Activated T-cell treated with anti-CD3 and anti-CD28 coated beads for 48 hours (primary cell): Measurements from ENCODE around the gene B3GALNT1.

Experiments
- DNase-seq: peaks from one replicate; pipeline ENCODE4 v3.0.0-alpha.2; 2020; ENCODE audit warnings: low read depth

Gene B3GALNT1

DNA sequence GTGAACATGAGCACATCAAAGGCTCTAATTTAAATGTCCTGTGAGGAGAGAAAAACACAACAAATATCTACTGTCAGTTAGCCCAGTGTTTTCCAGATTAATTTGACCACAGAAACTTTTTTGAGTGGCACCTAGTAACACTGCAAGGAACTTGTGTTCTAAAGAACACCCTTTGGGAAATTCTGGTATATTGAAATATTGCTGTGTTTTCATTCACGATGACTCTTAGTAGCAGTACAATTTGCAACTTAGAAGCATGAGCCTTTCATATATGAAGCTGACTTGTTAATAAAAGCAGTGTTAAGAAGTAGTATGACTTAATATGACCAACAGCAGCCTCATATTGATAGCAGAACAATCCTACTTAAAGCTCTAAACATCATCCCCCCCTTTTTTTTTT, 32.0 kb downstream of the B3GALNT1 start:
- DNase-seq: no peak

DNA sequence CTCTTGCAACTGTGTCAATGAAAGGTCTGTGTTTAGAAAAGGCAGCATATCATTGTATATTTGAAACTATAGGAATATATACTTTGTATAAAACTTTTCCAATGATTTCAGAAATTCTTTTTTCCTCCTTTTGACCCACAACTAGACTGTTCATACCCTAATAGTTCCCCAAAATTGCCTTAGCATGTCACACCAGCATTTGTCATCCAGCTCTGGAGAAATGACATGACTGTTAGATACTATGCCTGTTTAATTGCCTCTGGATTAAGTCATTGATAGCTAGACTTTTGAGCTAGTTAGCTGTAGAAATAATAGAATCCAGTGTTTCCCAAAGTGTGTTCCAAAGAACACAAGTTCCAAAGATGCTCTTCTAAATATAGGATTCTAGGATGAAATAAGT, 32.4 kb downstream of the B3GALNT1 start:
- DNase-seq: no peak

DNA sequence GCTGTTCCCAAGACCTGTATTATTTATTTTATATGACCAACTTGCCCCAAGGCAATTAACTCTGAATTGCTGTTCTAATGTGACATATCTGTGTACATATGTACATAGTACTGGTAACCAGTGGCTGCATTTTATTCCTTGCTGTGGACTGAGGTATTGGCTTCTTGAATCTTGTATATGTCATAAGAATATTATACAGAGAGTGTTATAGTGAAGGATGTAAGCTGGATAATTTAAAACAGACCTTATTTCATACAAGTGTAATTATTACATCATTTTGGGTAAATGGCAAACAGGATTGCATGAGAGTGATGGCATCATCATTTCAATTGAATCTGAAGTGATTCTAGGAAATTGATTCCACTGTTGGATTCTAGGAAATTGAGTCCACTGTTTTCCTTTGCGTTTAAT, 32.9 kb downstream of the B3GALNT1 start:
- DNase-seq: no peak

DNA sequence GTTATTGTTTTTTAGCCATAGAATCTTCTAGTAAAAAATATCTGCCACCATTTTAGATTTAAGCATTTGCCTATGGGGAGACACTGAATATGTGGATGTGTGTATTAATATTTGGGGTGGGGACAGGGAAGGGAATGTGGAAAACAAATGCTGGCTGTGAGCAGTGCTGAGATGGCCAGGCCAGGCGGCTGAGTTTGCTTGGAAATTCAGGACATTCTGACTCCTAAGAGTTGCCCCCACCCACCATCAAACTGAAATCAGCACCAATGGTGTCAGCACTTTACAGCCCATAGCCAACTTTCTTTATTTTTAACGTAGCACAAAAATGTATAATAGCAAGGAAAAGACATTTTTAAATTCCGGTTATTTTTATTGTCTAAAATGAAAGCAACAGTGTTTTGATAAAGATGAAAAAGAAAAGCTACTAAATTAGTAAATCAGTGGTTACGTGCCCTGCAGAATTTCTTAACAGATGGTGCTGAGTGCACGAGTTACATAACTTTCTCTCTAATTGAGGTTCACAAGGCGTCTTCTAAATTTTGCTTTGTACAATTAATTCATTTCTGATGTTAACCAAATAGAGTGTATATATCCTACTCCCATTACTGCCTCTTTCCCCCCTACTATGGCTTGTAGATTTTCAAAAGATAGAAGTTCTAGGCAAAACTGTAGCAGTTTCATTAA, 34.0 kb downstream of the B3GALNT1 start:
- DNase-seq: no peak

DNA sequence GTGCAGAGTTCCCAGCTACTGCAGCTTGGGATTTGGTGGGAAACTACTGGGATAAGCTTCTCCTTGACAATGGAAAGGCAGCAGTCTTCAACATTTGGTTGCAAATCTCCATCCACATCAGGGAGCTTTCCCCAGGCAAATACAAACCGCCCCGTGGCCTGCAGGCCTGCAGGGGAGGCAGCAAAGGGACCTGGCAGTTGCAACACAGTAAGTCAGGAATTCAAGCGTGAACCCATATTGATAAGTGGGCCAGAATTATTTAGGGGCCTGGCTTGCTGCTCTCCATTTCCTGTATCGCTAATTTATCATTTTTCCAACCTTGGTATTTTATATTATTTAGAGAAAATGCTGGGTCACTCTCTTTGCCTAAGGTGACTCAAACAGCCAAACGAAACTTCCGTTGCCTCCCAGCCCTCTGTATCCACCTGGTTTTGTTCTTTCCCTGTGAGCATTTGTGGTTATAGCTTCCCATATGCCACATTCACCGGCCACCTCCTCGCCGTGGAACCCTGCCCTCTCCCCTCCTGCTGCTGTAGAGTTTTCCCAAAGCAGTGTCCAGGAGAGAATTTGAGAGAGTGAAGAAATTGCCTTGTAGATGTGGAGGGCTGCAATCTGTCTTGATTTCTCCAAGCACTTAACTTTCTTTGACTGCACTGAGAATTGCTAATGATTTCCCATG, 34.8 kb downstream of the B3GALNT1 start:
- DNase-seq: no peak

DNA sequence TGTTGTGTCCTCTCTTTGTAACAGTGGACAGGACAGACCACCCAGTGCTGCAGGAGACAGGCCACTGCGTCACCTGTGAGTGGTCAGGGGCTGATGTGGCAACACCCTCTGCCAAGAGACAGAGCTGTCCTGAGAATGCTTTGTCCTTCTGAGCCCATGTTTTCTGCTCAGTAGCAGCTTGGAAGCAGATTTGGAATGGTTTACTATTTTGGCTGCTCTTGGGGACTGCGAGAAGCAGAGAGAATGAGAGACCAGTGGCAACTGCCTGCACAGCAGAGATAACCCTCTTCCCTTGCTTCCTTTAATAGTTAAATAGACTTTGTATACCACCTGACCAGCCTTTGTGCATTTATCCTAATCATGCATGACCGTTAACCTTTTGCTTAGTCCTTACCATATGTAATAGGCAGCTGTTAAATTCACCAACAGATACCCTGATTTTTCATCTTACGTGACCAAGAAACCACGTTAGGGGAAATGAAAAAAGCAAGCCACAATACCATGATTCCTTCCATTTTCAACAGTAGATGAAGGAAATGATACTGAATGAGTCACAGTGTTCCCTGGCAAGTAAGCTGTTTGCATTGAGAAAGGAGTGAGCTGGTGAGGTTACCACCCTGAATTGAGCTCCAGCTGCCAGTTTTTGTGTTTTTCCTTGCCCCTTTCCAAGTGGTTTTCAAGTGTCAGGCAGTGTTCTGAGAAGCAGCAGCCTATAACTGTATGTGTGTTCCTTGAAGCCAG, 35.5 kb downstream of the B3GALNT1 start:
- no peak for DNase-seq

DNA sequence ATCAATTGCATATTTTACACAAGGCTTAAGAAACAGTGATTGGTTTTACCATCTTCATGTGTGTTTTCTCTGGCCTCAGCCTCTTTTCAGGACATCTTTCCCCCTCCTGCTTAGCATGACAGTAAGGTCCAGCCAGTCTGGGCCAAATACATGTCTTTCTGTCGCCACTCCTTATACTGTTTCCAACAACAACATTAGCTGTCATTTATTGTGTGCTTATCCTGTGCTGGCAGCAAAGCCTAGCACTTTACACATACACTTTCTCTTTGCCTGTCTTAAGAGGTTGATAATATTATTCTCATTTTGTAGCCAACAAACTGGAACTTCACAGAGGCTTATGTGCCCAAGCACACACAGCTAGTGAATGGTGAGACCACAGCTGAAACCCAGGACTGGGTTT, 37.8 kb downstream of the B3GALNT1 start:
- DNase-seq: no peak

DNA sequence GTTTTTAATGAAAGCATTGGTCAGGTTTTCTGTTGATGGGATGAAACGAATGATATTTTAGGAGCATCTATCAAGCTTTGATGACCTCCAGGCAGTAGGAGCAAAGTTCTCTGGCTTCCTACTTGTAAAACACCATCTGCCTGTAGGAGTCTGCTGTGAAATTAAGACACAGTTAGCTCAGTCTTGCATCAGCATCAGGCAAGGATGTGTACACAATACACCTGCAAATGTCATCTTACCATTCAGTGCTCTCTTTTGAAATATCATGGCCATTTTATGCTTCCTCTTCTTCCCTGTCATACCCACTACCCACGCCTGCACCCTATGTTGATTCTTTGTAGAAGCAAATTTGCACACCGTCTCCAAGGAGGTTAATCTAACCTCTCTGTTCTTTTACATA, 38.2 kb downstream of the B3GALNT1 start:
- no peak for DNase-seq

DNA sequence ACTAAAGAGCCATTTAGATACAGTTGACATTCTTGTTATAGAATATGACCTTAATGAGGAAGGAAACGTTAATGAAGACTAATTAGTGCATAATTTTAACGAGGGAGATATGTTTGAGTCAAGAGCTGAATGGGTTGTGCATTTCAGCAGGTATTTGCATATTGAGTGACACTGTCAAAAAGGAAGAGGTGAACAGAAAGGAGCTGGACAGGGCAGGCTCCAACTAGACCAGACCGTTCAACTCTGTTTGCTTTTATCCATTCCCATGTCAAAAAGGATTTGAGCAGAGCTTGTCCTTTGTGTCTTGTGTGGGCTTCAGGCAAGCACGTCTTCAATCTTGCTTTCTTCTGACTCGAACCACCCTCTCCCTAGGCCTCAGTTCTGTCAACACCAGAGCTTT, 40.7 kb downstream of the B3GALNT1 start:
- DNase-seq: no peak

DNA sequence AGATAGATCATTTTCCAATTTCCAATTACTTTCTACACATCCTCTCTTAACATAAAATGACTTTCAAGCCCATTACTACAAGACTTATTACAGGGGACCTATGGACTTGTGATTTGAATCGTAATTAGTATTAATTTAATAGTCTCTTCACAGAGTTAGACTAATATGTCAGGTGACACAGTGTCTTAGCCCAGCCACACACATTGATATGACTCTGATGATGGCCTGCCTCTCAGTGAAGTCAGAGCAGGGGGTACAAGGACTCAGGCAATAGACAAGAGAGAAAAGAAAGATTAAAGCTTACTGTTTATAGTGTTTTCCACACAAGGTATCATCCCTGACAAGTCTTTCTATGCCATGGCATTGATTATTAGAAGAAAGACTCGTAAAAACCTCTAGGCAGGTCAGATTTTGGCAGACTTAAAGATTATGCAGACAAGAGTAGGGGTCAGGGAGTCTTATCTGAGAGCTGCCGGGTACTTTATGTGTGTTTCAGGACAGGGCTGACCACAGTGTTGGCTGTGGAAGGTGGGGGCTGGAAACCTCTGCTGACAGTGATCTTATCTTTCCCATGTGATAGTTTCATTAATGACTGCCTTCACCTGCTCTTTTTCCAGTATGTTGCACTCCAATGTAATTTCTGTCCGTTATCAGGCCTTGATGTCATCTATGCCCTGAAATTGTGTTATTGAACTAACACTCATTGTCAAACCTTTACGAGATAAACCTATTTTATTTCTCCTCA, 50.1 kb downstream of the B3GALNT1 start:
- DNase-seq: no peak

DNA sequence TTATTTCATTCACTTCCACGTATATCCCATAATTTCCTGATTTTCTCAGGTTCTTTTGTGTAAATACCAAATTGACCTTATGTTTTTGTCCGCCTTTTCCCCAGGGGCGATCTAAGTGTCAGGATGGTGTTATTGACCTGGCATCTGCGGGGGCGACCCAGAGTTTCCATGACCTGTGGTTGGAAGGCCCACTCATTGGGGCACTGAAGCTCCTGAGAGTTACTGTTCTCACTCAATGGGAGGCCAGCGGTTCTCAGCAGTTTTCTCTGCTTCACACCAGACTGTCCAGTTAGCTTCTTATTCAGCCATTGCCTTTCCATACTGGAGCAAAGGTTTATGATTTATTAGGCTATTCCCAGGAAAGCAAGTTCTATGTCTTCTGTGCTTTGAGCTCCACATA, 53.3 kb downstream of the B3GALNT1 start:
- no peak for DNase-seq

DNA sequence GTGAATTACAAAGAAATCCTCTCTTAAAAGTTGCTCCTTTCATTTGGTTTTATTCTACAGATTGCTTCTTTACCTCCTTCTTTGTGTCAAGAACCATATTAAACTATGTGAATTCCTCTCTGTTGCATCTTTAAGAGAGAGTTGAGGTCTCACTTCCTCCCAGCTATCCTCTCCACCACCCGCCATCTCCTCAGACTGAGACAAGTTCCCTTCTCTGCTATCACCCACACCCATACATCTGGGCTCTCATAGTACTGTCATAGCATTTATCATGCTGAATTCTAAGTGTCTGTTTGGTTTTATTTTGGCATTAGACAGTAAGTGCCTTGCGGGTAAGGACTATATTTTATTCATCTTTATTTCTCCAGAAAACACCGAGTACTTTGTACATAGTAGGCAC, 54.2 kb downstream of the B3GALNT1 start:
- DNase-seq: no peak

DNA sequence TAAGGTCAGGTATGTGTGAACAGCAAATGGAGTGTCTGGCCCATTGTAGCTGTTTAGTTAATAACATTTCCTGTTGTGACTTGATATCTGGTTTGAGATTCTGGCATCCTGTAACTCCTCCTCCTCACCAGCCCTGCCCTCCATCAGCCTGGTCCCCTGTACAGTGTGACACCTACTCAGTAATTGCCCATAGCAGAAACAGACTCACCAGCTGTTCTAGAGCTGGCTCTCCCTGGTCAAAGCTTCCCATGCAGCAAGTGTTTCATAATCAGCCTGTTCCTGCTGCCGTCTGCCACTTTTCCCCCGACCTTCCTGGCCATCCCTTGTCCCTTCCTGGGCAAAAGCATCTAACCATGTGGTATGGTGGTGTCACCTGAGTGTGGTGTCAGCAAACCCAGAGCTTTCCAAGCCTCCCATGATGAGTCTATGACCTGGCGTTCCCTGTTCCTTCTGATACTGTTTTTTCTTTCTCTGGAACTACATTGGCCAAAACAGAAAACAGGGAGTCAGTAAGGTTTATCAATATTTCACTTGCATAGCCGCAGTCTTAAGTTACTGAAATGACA, 55.4 kb downstream of the B3GALNT1 start:
- no peak for DNase-seq

DNA sequence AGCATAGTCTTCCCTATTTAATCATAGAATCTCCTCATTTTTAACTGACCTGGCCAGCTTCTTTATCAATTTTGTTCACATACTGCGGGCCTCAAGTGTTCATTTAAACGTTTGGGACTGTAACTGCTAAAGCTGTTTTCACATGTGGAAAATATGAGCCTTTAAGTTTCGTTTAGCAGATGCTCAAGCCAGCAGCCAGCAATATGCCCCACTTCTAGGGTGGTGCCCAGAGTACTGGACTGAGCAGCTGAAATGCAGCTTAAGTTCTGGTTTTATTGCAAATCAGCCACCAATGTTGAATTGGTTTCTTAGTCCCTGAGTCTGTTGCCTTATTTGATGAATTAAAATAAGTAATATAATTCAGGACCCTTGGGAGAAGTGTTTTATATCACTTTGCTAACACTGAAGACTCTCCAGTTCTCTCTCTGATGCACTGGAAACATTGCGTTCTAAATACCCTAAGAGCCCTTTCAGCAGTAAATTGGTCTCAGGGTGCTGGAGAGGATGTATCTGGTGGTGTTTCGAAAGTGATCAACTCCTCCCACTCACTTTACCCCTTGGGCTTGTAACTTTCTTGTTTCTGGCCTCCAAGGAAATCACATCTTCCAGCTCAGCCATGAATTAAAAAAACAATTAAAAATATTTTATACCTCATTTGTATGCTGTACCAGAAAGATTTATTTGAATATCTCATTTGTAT, 61.7 kb downstream of the B3GALNT1 start:
- no peak for DNase-seq

DNA sequence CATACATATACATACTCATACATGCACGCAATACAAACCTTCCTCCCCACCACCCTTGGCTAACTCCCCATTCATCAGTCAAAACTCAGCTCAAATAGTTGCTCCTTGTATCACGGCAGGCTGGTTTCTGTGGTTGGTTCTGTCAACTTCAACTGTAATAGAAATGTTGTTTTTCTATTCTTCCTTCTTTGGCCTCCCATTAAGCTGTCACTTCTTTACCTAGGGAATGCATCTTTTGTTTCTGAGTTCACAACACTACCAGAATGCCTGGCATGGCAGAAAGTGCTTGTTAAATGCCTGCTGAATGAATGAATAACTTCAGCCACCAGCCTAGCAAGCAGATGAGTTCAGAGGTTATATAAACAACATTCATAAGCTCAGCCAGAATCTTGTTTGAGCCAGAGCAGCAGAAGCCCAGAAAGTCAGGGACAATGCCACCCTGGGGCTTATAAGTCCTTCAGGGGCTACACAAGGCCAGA, 63.1 kb downstream of the B3GALNT1 start:
- DNase-seq: no peak

DNA sequence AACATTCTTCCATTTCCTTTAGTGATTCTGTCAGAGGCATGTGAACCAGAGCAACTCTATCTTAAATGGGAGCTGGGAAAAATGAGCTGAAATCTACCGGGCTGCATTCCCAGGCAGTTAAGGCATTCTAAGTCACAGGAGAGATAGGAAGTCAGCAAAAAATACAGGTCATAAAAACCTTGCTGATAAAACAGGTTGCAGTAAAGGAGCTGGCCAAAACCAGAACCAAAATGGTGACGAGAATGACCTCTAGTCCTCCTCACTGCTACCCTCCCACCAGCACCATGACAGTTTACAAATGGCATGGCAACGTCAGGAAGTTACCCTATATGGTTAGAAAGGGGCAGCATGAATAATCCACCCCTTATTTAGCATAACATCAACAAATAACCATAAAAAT, 66.4 kb downstream of the B3GALNT1 start:
- no peak for DNase-seq

DNA sequence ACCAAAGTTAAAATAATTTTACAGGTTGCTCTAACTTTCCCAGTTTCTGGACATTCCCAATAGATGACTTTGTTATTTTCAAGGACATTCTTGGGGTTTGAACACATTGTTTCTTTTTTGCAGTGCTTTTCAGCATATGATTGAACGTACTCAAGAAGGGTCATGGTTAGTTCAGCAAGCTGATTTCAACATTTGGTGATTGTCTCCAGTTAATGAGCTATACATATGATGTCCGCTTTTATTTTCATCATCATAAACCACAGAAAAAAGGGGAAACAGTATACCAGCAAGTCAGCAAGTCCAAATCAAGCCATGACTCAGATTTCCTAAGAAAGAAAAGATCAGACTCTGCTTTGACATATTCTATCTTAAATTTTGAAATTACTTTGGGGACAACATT, 69.4 kb downstream of the B3GALNT1 start:
- no peak for DNase-seq

DNA sequence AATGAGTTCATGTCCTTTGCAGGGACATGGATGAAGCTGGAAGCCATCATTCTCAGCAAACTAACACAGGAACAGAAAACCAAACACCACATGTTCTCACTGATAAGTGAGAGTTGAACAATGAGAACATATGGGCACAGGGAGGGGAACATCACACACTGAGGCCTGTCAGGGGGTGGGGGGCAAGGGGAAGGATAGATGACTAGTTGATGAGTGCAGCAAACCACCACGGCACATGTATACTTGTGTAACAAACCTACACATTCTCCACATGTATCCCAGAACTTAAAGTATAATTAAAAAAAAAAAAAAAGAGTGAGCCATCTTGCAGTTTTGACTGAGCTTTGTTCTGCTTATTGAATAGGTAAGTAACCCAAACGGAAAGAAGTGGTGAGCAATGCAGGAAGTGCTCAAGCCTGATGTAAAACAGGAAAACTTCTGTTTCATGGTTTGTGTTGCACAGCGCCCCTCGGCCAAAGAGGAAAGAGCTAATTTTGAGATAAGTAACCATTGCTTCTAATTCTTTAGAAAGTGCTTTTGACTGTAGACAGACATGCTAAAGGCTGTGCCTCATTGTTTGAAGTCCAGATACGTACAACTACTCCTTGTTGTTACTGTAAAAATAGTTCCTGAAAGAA, 70.1 kb downstream of the B3GALNT1 start:
- DNase-seq: peak; percentile 4
